NOMO-1 treated with dmso at 0.1 percent for 144 hours (cell line): ENCODE data around the gene CAMK1.

Experiments used
- DNase-seq: peaks from one replicate; lab custom pipeline; 2025; ENCODE audit not compliant: unreplicated experiment; lab: John Stamatoyannopoulos, UW

Gene CAMK1

DNA sequence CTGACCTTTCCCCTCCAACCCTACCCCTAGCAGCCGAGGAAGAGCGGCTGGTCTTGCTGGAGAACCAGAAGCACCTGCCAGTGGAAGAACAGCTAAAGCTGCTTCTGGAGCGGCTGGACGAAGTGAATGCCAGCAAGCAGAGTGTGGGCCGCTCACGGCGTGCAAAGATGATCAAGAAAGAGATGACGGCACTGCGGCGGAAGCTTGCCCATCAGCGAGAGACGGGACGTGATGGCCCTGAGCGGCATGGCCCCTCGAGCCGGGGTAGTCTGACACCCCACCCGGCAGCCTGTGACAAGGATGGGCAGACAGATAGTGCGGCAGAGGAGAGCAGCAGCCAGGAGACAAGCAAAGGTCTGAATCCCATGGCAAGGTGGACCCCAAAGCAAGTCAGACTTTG, 26.2 kb downstream of the CAMK1 start:
- DNase-seq = no peak

DNA sequence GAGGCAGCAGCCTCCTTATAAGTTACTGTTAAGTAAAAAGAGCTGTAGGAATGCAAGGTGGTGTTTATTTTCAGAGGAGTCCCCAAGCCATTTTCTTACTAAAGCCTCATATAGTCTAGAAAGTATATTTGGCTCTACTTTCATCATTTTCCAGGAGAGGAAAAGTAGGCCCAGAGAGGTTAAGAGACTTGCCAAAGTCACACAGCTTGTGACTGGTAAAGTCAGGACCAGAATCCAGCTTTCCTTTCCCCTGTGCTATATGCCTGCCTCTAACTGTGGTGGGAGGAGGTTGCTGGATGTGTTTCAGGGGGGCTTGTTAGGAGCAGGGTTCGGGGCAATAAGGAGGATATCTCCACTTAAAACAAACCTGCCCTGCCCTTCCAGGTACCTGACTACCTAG, 27.2 kb downstream of the CAMK1 start:
- DNase-seq = no peak

DNA sequence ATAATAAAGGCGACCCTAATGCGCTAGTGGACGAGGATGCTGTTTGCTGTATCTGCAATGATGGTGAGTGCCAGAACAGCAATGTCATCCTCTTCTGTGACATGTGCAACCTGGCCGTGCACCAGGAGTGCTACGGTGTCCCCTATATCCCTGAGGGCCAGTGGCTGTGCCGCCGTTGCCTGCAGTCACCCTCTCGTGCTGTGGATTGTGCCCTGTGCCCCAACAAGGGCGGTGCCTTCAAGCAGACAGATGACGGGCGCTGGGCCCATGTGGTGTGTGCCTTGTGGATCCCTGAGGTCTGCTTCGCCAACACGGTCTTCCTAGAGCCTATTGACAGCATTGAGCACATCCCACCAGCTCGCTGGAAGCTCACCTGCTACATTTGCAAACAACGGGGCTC, 30.6 kb downstream of the CAMK1 start:
- no peak for DNase-seq

DNA sequence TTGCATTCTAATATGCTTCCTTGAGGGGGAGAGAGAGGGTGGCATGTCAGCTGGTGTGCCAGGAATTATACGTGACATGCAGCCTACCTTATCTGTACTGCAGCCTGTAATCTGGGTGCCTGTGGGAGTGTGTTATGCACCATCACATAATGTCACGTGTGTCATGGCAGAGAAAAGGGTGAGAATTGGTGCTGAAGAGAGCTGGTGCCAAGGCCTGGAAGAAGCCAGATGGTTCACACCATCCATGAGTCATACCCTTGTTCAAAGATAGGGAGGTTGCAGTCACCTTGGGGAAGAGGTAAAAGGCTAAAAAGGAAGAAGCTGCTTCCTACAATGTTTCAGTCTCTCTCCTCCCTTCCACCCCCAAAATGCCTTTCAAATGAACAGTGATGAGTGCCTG, 32.9 kb downstream of the CAMK1 start:
- no peak for DNase-seq

DNA sequence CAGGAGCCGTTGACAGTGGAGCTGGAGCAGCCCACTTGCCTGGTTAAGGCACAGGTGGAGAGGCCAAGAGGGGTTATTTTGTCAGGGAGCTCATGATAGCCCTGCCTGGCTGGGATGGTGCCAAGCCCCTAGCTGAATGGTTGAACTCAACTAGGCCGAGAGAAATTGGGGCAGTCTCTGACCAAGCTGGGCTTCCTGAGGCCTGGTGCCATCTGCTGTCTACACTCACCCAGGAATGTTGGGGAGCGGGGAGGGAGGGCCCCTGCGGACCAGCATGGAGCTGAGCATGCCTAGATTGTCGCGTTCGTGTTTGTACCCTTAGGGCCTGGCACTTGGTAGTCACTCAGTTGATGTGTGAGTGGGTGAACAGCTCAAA, 37.0 kb downstream of the CAMK1 start:
- DNase-seq = no peak

DNA sequence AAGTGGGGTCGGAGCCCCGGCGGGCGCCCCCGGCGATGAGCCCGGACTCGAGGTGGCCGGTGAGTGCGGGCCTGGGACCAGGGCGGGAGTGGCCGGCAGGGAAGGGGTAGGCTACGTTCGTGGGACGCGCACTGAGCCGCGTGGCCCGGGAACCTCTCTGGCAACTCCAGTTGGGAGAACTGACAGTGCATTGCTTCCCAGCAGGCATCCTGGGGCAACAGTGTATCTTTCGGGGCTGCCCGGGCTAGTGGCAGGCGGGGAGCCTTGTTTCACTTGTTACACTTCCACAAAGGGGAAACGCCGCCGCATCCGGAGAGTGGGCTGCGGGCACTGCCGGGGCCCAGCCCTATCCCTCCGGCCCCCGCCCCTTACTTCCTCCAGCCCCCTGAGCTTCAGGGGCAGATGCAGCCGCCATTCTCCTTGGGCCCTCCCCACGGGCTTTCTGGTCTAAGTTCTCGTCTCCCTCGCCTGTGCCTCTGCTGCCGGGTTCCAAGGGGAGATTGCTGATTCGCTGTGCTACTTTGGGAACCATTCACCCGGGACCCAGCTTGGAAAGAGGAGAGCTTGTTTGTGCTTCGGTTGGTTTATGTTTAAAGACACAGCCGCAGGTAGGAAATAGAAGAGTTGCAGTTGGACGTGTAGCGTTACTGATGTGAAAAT, 37.5 kb downstream of the CAMK1 start:
- DNase-seq = peak; percentile 21

DNA sequence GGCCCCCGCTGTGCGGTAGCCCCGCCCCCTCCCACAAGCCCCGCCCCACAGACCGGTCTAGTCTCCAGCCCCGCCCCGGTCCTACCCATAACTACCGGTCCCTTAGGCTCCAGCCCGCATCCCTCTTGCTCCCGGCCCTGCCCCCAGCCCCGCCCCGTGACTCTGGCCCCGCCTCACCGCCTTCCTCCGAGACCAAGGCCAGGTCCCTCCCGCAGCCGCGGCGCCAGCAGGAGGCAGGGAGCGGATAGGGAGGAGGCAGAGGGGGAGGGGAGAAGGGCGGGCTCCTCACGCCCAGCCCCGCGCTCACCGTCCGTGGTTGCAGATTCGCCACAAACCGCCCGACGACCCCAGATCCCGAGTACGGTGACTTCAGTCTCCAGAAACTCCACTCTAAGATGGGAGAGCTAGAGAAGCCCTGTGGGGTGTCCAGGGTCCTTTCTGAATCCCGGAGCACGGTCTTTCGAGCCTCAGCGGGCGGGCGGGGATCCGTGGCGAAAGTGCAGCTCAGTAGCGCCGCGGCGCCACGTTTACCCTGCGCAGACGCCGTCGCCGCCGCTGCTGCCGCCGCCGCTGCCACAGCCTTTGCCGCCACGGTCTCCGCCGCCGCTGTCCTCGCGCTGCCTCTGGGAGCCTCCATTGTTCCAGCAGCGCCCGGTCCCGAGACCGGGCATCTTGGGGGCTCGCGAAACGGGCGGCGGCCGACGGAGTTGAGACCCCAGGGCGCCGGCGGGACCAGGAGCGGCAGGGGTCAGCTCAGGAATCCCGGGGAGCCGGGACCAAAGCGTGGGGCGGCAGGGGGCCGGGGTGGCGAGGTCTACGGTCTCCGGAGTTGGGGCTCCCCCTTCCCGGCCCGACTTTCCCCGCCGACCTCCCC, 38.3 kb downstream of the CAMK1 start, which contains the start of gene BRPF1:
TSS of gene BRPF1 (plus strand) at position 530 of the 874 bp plus-strand sequence. CDS start 2,406 bp downstream, outside the sequence.
- DNase-seq = peak; percentile 95

DNA sequence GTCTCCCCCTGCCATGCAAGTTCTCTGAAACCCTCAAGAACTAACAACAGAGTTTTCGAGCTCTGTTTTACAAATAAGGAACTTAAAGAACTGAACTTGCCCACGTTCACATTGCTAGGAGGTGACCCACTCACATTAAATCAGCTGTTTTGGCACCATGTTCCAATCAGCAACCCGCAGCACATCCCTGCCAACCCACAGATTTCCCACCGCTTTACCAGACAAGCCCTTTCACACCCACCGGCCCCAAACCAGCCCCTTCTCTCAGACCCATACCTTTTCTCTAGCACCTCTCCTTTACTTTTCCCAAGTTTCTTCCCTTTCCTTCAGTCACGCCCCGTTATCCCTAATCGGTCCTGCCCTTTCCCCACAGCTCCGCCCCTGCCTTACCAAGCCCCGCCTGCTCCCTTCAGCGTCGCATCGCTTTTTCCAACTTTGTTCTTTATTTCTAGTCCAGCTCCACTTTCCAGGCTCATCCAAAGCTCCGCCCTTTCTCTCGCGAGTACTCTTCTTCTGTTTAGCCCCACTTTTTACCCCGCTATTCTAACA, 39.0 kb downstream of the CAMK1 start:
- no peak for DNase-seq

DNA sequence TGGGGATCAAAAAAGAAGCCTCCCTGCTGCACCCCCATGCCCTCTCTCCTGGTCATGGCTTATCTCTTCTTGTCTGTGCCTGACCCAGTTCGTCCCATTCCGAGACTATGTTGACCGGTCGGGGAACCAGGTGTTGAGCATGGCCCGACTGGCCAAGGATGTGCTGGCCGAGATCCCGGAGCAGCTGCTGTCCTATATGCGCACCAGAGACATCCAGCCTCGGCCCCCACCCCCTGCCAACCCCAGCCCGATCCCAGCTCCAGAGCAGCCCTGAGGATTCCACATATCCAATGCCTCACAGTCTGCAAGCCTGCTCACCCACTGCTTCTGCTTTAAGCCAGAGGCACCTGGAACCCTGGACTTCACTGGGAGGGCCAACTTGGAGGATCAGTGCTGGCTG, 40.3 kb downstream of the CAMK1 start:
- no peak for DNase-seq

DNA sequence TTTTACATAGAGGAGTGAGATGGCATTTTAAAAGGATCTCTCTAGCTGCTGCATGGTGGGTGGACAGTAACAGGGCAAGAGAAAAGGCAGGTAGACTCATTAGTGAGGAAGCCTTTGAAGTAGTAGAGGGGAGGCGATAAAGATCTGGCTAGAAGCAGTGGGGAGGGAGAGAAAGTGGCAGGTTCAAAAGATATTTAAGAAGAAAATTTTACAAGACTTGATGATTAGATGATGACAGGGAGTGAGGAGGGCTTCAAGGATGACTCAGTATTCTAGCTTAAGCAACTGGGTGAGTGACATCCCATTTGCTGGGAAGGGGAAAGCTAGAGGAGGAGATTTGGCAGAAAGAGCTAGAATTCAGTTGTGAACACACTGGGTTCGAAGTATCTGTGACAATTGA, 42.0 kb downstream of the CAMK1 start:
- no peak for DNase-seq

DNA sequence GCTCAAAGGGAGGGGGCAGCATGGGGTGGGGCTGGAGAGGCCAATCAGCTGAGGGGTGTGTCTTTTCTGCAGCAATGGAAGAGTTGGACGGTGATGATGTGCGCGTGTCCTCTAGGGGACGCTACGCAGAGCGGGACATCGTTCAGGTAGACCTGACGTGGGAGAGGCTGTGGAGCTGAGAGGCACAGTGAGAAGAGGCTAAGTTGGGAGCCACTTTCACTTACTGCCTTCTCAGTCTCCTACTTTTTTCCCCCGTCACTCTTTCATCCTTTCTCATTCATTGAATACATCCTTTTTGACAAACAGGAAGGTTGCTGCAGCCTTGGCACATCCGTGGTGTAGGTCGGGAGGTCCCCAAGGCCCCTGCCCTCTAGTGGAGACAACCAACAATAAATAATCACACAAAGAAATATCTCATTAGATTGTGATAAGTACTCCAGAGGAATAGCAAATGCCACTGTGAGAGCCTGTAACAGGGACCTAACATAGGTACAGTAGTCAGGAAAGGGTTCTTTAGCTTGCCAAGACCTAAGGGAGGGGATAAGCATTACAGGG, 42.6 kb downstream of the CAMK1 start:
- no peak for DNase-seq

DNA sequence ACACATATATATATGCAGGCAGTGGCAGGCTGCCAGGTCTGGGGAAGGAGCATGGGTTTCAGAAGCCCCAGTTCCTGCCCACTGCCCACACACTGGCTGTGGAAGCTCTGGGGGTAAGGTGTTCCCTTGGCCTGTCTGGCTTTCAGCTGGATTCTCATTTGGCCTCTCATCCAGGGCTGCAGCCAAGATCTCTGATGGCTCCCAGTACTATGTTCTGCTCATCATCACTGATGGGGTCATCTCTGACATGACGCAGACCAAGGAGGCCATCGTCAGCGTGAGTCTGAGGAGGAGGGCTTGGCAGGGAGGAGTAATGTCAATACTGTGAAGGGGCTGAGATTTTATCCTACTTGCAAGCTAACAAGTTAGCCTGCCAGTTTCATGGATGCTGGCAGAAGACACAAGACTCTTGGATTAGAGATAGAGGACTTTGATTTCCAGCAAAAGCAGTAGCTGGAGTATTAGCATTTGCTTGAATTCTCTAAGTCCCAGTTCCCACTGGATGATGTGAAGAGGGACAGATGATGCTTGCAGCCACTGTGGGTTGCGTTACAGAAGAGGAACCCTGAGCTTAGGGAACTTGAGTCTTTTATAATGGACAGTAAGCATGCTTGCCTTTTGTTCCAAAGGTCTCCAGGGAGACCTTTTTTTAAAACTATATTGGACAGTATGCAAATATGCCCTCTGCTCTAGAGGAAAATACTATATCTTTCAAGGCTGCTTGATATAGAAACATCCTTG, 43.8 kb downstream of the CAMK1 start:
- DNase-seq = no peak

DNA sequence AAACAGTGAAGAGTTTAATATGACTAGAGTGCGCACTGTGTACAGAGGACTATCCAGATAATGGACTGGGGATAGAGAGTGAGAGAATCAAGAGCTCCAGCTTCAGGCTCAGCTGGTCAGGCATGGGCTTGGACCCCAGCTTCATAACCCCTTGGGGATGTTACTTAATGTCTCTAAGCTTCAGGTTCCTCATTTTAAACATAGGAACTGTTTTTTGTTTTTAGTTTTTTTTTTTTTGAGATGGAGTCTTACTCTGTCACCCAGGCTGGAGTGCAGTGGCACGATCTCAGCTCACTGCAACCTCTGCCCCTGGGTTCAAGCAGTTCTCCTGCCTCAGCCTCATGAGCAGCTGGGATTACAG, 48.1 kb downstream of the CAMK1 start:
- DNase-seq = peak; percentile 0

DNA sequence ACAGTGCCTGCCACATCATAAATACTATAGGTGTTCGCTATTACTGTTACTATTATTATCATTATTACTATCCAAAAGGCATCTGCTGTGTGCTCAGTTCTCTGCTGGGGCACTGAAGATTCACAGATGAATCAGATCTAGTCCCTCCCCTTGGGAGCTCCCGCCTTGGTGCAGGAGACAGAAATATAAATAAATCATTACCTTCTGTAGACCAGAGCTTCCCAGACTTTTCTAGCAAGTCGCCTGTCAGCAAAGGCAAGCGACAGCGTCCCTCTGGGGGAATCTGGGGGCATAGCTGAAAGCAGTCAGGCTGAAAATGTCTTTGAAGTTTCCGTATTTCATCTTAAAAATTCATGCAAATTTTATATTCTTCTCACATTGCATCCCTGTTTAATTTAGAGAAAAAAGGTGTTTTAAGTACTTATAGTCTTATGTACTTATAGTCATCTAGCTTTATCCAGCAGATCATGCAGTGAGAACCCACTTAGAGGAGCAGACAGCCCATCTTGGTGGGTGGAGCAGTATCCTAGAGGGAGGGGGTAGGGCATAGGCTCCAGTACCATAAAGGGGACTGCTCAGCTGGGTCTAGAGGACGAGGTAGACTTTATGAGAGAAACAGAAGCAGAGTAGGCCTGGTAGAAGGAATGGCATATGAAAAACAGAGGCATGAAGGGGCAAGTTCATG, 48.6 kb downstream of the CAMK1 start:
- DNase-seq = no peak

DNA sequence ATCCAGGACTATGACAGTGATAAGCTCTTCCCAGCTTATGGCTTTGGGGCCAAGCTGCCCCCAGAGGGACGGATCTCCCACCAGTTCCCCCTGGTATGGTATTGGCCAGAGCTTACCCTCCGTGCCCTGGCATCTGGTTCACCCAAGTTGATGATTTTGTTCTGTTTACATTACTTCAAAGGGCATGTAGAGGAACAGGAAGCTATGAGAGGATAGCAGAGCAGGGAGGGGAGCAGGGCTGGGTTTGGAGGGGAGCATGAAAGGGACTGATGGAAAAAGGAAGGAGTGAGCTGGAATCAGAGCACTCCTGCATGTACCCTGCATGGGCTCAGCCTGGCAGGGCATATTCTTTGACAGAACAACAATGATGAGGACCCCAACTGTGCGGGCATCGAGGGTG, 51.6 kb downstream of the CAMK1 start:
- no peak for DNase-seq

DNA sequence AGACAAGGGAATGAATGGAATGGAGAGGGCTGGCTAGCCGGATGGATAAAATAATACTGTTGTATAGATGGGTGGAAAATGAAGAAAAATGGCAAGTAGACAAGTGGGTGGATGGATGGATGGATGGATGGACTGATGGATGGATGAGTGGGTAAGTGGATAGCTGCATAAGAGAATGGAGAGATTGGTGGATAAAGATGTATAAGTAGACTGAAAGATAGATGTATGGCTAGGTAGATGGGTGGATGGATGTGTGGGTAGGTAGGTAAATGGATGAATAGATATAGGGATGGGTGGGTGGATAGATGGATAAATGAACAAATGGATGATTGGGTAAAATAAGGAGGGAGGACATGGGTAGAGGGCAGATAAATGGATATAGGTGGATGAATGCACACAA, 52.2 kb downstream of the CAMK1 start:
- no peak for DNase-seq

DNA sequence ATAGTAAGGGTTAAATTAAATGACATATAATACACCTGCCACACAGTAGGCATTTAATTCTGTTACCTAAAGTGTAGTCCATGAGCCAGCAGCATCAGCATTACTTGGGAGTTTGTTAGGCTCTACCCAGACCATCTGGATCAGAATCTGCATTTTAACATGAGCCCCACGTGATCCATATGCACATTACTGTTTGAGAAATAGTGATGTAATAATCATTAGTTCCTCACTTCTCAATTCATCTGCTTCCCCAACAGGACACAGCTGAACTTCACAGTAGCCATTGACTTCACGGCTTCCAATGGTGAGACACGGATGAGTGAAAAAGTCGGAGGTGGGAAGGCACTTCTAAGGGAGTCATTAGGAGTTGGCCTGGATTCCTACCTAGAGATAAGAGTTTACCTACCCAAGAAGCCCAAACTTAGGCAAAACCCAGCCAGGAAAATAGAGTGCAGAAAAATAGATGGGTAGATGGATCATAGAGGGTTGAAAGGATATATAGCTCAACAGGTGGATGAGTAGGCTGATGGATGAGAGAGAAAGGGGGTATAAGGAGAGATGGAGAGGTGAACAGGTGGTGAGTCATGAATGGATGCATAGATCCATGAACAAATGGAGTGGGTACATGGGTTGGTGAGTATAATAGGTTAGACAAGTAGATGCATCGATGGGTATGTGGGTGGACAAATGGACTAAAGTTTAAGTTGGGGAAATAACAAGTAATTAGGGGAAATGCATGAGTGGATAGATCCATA, 52.8 kb downstream of the CAMK1 start:
- DNase-seq = no peak

DNA sequence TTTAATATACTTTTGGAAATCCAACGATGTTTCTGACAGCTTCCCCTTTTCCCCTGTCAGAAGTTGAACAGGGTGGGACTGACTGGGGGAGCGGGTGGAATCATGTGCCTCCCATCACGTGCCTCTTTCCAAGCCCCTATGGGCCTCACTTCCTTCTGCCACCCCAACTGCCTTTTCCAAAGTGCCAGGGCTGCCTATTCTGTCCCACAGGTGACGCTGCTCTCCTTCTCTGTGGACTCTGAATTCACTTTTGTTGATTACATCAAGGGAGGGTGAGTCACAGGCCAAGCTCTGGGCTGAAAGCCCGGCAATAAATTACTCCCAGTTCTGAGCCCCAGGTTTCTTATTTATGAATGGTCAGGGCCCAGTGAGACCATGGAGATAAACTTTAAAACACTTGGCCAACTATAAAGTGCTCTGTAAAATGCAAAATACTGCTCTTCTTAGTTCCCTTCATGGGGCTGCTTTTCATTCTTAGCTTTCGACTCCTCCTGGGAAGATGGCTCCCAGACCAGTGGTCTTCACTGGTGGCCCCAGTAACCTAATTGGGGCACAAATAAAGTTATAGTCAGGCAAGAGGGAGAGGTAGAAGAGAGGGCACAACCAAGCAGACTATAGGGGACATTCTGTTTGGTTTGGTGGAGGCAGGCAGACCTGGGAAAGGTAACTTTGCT, 53.8 kb downstream of the CAMK1 start:
- peak; percentile 88 for DNase-seq

DNA sequence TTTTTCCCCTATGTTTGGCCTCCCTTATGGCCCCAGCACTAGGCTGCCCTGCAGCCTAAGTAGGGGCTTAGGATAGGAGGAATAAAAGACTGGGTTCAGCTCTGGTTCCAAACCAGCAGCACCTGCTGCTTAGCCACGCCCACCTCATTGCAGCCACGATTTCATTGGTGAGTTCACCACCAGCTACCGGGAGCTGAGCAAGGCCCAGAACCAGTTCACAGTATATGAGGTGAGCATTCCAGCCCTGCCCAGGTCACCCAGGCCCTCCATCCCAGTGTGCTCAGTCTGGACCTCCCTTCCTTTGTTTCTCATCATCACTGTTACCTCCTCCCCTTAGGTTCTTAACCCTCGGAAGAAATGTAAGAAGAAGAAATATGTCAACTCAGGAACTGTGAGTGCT, 54.6 kb downstream of the CAMK1 start:
- peak; percentile 5 for DNase-seq
